CD4-positive, alpha-beta T cell treated with Interferon gamma for 1 hour (primary cell): Measurements from ENCODE around the gene CLDN20.
A peak's percentile ranks its signal among the peaks of the same experiment; 100 is the strongest.

ENCODE experiments used
- DNase-seq: peaks from one replicate; pipeline ENCODE4 v3.0.0-alpha.2; 2020

CLDN20 gene

DNA sequence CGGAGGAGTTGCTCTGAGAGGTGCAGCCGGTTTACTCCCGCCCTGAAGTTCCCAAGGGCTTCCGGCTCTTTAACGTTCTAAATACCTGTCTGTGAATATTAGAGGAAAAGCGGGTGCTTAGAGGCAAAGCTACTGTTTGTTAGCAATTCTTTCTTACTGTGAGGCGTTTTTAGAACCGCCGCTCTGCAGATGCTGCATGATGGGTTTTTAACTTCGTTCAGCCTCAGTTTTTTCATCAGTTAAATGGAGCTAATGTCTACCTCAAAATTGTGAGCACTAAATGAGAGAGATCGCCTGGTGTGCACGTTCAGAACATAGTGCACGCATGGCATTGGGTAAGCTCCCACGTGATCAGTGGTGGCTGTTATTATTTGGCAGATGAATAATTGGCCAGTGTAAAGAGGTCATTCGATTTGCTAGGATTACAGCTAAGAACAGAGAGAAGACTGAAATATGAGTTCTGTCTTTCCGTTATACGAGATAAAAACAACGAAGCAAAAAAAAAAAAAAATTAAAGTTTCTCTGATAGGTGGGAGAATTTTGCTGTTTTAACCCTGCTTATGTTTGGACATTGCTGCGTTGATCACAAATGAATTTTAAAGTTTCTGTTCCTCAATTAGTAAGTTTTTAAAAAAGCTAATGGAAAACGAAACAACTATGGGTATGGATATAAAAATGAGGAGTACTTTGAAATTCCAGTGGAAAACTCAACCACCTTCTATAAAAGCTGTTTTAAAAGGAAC lies 51.1 kb downstream of the CLDN20 start:
- DNase-seq, result peak; percentile 56

DNA sequence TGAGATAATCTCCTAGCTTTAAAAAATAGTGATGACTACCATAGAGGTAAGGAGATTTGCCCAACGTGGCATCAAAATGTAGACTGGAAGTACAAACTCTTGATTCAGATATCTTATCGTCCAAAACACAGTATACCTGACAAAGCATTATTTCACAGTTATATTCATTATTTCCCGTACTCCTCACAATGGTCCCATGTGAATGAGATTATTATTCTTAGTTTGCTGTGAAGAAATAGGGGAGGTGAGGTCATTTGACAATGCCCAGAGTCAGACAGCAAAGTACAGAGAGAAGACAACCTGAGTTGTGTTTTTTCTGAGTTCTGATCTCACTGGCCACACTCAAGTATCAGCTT lies 51.7 kb downstream of the CLDN20 start:
- DNase-seq, result no peak

- DNase-seq, result no peak
Observed at GRCh38 chr6:155316419-155316818, 52.6 kb downstream of the CLDN20 start.

- DNase-seq, result no peak
Observed at GRCh38 chr6:155317186-155317585, 53.4 kb downstream of the CLDN20 start.

GRCh38 chr6:155319902-155320301 lies 56.1 kb downstream of the CLDN20 start:
- DNase-seq, result no peak

- DNase-seq, result no peak
Observed at GRCh38 chr6:155324172-155324571, 60.4 kb downstream of the CLDN20 start.

GRCh38 chr6:155324993-155325392 lies 61.2 kb downstream of the CLDN20 start:
- DNase-seq, result no peak

- DNase-seq, result no peak
Observed at GRCh38 chr6:155325700-155326516, 62.1 kb downstream of the CLDN20 start.
